ENCODE results near the gene ADCY1.

GRCh38 chr7:45573661-45574415 lies at the start of gene ADCY1:
- TF ChIP-seq CTCF (IDR thresholded peaks at IDR 0.05) = no peak
- TF ChIP-seq POLR2A (IDR thresholded peaks at IDR 0.05) = no peak

Measured in uterus (tissue), 2 donors.